GM21737 (cell line): Measurements from ENCODE around the gene PNPLA2.

Experiments used
- ATAC-seq: cut with Tn5 transposase; IDR thresholded peaks from one replicate; pipeline ENCODE4 v1.9.1; 2021; ENCODE audit warnings: mild to moderate bottlenecking, moderate library complexity; ENCODE audit not compliant: unreplicated experiment

The PNPLA2 gene

DNA sequence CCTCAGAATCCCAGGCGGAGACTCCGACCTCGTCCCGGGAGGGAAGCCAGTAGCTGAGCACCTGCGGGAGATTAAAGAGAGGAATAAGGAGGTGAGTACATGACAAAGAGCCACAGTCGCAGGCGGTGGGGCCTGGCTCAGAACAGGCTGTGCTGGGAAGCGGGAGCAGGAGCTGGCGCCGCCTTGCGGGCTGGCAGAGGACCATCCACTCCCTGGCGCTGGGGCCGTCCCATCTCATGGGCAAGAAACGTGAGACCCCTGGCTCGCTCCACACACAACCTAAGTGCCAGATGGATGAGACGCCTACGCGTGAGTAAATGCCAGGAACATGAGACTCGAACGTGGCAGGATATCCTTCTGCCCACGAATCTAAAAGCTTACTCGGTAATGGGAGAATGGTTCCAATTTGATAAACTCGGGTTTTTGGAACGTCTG lies 35.1 kb upstream of the PNPLA2 start:
- no peak for ATAC-seq

DNA sequence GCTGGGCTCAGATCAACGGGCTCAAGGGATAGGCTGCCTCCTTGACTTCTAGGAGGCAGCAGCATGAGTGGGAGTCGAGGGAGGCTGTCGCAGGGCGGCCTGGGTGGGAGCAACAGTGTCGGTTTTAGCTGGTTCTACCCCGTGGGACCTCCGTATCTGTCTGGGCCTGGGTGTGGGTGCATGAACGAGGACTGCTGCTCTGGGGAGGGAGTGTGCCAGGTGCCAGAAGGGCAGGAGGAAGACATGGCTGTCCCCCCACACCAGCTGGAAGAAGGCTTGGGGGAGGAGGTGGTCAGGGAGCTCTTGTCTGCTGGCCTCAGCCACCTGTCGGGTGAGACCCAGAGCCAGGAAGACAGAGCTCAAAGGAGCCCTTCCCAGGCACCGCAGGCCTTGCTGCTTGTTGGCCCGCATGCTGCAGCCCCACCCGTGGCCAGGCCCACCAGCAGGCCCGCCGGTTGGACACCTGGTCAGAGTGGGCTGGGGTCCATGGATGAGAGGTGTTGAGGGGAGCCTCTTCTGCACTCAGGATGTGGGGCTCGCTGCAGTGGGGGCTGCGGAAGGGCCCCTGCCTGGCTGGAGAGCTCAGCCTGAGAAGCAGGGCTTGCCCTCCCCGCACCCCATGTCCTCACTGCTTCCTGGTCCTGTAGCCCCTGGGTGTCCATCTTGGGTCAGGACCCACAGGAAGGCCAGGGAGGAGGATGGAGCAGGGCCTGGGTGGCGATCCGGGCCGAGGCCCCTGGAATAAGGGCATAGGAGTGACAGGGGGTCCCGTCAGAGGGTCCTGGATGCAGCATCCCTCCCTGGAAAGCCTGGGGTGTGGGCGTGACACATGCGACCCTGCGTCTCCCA lies 32.3 kb upstream of the PNPLA2 start:
- no peak for ATAC-seq

- ATAC-seq: no peak
These were observed 31.5 kb upstream of the PNPLA2 start for GRCh38 chr11:787084-787675.

DNA sequence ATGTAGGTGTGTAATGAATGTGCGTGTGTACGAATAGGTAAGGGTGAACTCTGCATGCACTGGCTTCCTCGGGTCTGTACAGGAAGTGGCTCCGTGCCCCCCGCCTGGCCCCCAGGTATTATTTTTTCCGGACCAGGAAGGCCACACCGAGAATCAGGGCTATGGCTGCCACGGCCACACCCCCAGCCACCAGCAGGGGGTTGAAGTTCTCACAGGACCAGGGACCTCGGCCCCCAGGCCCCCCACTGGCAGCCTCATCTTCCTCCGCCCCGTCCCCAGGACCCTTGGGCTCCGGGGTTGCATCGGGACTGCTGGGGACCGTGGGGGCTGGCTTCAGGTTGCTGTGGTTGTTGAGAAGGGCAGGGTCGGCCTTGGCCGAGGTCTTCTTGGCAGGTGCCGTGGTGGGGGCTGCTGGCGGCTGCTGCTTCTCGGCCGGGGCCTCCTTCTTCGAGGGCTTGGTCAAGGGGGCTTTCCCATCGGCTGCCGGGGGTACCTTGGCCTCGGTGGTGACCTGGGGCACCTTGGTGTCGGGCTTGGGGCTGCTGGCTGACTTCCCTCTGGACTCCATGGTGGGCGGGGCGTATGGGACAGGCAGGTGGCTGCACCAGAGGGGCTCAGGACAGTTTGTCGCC lies 30.6 kb upstream of the PNPLA2 start:
- ATAC-seq: no peak

DNA sequence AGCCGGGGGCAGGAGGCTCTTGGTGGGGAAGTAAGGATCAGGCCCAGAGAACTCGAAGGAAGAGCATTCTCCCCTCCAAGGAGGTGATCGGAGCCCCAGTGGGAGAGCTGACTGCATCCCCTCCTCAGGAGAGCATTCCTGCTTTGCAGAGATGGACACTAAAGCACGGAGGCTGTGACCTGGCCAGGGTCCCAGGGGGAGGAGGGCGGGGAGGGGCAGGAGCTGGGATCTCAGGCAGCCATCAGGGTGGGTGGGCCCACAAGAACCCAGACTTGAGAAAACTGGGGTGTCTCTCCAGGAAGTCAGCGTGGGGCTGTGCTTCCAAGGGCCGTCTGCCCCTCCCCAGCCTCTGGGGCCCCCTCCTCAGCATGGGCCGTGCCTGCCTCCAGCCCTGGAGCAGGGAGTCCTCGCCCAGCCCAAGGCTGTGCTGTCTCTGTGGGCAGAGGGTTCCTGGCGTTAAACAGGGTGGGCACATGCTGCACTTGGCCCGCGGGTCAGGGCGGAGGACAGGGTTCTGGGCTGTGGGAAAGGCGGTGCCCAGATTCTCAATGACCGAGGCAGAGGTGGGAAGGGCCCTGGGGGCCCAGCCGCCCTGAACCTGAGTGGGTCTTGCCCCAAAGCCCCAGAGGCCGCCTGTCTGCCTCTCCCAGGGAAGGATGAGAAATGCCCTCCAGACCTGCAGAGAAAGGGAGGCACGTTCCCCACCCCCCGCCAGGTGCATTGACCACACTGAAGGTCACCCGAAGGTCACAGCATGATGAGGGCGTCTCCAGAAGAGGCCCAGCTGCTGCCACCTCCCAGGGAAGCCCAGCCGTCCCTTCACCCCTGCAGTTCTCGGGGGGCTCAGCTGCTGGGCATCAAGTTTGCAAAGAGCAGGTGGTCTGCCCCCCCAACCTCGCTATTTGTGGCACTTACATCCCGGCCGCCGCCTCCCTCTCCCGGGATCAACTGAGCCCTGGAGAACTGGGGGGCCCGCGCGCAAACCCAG lies 29.5 kb upstream of the PNPLA2 start:
- no peak for ATAC-seq

- ATAC-seq: no peak
These were observed 28.8 kb upstream of the PNPLA2 start, which contains the start of gene CEND1 for GRCh38 chr11:789943-790342. TSS of gene CEND1 (minus strand) at chr11:790090. CDS start at chr11:788576, 1,514 bp downstream.

DNA sequence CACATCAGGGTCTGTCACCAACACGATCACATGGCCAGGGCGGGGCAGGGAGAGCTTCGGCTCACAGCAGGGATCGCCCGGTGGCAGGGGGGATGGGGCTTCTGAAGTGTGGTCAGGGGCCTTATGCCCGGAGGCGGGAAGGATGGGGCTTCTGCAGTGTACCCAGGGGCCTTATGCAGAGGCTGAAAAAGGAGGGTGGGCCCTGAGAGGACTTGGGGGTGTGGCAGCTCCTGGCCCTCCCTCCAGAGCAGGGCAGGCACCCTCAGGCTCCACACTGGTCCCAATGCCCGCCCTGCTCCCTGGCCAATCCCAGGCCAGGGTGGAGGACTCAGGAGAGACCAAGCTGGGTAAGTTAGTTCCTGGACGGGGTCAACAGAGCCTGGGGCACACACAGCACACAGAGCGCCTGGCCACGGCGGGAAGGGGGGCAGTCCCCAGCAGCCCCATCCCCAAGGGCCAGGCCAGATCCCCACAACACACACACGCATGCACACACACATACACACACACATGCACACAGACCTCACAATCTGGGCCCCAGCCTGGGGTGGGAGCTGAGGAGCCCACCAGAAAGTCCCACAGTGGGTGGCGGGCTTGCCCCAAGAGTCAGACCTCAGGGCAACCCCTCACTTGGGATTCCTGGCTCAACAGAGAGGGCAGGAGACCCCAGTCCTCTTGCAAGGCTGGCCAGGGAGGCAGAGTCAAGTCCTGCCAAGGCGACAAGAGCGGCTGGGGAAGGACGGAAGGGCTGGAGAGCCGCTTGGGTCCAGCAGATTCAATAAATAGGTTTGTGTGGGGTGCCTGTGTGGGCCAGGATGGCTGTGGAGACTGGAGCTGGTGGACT lies 27.8 kb upstream of the PNPLA2 start:
- no peak for ATAC-seq

DNA sequence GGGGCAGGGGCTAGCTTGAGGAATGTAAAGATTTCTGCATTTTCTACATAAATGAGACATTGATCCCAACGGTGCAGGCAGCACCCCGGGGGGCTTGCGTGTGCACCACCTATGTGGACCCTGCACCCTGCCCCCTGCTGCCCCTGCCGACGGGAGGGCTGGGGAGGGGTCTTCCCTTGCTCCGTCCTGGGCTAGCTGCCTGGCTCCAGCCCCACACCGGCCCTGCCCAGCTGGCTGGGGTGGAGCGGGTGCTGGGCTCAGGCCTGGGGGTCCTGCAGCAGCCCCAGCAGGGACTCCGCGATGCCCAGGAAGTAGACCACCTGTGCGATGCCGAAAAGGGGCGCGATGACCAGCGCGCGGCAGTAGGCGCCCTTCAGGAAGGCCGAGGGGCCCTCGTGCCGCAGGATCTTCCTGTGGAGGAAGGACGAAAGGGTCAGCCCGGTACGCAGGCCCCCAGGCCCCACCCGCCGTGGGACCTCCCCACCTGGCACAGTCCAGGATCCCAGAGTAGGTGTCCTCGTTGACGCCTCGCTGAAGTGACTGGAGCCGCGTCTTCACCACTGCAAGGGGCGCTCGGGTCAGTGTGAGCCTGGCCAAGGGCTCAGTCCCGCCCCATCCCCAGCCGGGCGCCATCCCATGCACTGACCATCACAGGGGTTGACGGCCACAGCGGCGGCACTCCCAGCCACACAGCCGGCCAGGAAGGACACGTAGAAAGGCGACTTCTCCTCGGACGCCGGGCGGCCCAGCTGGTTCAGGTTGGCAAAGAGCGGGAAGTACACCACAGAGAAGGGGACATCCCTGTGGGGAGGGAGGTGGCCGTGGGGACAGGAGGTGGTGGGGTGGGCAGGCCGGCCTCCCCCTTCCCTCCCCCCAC lies 26.8 kb upstream of the PNPLA2 start:
- ATAC-seq: no peak

GRCh38 chr11:792535-792821 lies 26.2 kb upstream of the PNPLA2 start:
- no peak for ATAC-seq

DNA sequence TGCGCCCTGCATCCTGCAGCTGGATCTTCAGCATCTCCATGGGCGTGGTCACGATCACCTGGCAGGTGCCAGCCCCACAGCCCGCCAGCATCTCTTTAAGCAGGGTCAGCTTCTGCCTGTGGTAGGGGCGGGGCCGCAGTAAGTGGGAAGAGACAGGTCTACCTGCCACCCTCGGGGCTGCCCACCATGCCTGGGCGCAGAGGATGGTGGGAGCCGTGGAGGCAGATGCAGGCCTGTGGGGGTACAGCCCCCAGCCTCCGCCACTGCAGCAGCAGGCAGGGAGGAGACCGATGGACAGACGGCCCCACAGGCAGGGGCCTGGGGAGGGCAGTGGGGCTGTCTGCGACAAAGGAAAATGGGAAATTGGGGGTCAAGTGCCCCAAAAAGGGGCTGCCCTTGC lies 25.8 kb upstream of the PNPLA2 start:
- no peak for ATAC-seq

GRCh38 chr11:793556-793955 lies 25.2 kb upstream of the PNPLA2 start:
- ATAC-seq: no peak

DNA sequence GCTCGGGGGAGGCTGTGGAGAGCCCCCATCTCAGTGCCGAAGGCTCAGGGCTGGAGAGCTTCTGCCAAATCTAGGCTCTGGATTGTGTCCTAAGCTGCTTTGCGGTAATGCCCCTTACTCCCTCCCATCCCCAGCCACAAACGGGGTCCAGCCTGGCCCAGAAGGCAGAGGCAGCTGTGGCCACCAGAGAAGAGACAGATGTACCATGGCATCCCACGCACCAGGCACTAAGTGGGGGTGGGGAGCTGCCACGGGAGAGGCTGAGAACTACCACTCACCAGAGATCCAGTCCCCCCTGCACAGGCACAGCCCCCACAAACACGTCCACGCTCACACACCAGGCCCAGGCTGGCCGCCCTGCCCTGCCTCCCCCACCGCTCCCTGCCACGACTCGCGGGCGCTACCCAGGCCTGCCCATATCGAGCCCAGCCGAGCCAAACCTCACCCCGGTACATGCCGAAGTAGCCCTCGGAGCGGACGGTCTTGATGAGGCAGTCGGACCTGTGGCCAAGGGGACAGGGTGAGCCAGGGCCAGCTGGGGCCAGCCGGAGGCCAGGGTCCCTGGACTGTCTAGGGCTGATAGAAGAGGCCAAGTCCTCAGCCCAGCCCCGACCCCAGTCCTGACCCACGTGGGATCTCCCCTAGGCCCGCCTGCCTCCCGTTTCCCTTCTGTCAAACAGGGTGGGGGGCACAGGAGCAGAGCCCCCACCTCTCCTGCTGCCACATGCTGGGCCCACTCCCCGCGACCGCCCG lies 24.5 kb upstream of the PNPLA2 start:
- ATAC-seq: no peak

GRCh38 chr11:794766-795633 lies 23.7 kb upstream of the PNPLA2 start:
- ATAC-seq: no peak

DNA sequence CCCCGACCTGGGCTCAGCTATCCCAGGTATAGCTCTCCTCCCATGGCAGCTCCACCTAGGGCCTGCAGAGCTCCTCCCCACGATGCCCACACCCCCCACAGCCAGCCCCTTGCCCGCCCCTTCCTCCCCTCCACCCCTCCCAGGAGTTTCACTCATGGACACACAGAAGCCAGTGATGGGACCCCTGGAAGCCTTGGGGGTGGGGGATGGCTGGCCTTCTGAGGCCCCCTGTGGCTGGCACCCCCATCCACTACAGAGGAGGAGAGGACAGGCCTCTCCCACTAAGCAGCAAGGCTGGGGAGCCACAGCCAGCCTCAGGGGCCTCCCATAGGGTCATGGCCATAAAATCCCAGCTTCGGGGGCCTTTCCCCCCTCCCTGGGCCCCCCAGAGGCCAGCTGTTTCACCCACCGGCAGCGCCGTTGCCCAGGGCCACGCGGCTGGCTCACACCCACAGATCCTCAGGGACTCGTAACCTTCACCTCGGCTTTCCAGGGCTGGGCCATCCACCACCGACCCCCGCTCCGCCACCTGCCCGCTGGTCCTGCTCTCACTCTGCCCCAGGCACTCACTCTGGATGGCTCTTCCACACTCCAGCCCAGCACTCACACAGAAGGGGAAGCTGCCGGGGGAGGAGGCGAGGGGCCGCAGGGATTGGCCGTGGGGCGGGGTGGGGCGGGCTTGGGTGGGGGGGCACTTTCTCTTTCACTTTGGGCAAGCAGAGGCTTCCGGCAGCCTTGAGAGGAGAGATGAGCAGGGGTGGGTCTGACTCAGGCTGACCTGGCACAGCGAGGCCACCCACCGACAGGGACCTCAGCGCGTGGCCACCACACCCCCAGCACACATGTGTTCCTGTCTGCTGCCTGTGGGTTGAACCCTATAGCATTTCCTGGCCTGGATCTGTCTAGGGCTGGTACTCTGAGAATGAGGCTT lies 22.8 kb upstream of the PNPLA2 start:
- no peak for ATAC-seq

DNA sequence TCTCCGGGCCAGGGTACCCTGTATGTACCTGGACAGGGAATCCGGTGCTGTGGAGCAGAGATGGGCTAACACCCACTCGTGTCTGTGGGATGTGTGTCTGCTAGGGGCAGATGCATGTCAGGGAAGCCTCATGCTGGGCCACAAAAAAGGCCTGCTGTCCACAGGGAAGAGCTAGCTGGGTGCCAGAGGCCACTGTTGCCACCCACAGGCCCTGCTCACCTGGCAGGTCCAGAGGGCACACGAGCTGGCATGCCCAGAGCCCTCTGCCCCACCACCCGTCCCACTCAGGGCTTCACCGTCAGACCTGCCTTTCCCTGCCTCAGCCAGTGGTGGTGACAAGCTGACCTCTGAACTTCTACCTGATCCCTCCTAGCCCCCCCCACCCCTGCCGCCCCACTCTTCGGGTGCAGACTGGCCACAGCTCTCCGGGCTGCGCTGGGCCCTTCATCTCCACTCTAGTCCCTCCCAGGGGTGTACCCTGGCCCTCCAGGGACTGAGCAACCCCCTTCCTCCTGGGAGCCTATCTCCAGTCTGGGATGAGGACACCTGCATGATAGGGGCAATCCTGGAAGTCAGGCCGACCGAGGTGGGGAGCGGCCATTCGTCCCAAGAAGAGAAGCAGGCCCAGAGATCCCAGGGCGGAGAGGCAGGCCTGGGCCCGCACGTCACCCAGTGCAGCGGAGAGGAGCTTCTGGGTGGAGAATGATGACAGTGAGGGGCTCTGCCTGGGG lies 22.0 kb upstream of the PNPLA2 start:
- no peak for ATAC-seq
